Peyer's patch (tissue), 4 donors: ENCODE measurements around the gene TINCR.

Source experiments
- POLR2A ChIP-seq, 2 donors: fragments of 450-650 bp; IDR thresholded peaks; one replicate each; pipeline ENCODE4 v1.5.1; 2017; ENCODE audit warnings: antibody characterized with exemption in 2 of 2, mild to moderate bottlenecking in 2 of 2, moderate library complexity in 2 of 2
- TF ChIP-seq, protein P1 (sequence below), 6 experiments: fragments of 450-650 bp in 4 of 6; fragments of 200-600 bp in 2 of 6; sonication (generic) in 1 of 6; IDR thresholded peaks; one replicate each; pipeline ENCODE4 v1.5.1; 2017 to 2019; ENCODE audit warnings: antibody characterized with exemption in 6 of 6, mild to moderate bottlenecking in 3 of 6, moderate library complexity in 1 of 6

DNA sequence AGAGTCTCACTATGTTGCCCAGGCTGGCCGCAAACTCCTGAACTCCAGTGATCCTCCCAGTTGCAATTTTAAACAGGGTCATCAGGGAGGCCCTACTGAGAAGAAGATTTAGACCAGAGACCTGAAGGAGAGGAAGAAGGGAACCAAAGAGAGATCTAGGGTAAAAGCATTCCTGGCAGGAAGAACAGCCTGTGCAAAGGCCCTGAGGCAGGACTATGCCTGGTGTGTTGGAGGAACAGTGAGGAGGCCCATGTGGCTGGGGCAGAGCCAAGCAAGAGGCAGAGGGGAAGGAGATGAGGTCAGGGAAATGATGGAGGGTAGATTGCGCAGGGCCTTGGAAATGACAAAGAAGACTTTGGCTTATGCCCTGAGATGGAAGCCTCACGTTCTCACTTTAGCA is 34.5 kb downstream of the TINCR start:
- TF ChIP-seq, protein P1, sequence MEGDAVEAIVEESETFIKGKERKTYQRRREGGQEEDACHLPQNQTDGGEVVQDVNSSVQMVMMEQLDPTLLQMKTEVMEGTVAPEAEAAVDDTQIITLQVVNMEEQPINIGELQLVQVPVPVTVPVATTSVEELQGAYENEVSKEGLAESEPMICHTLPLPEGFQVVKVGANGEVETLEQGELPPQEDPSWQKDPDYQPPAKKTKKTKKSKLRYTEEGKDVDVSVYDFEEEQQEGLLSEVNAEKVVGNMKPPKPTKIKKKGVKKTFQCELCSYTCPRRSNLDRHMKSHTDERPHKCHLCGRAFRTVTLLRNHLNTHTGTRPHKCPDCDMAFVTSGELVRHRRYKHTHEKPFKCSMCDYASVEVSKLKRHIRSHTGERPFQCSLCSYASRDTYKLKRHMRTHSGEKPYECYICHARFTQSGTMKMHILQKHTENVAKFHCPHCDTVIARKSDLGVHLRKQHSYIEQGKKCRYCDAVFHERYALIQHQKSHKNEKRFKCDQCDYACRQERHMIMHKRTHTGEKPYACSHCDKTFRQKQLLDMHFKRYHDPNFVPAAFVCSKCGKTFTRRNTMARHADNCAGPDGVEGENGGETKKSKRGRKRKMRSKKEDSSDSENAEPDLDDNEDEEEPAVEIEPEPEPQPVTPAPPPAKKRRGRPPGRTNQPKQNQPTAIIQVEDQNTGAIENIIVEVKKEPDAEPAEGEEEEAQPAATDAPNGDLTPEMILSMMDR (IDR thresholded peaks at IDR 0.05) = no peak
- TF ChIP-seq POLR2A (IDR thresholded peaks at IDR 0.05) = no peak
